Peyer's patch (tissue), 4 donors: ENCODE data around the gene CDCA3. TPM values are rescaled to one million over a fixed set of nuclear protein-coding genes. Genes with fewer than 3 reads are reported as not detected.
"Not testable (repeated sequence)": the region's sequence is repeated elsewhere in the genome, so short reads cannot be mapped to it uniquely, and the experiment has no call there.

Source experiments
- DNase-seq, 3 donors: peaks; one replicate each; pipeline ENCODE4 v3.0.0-alpha.2; 2017 to 2019
- H3K27ac ChIP-seq, 4 donors: fragments of 200-600 bp; sonication (generic); one replicate each; pipeline ENCODE4 v1.5.1; 2016 to 2019
- H3K27me3 ChIP-seq, 2 donors: fragments of 200-600 bp; sonication (generic); one replicate each; pipeline ENCODE4 v1.5.1; 2019
- H3K36me3 ChIP-seq, 3 donors: fragments of 200-600 bp; sonication (generic); one replicate each; pipeline ENCODE4 v1.5.1; 2016 to 2019
- H3K4me1 ChIP-seq, 4 donors: fragments of 200-600 bp; sonication (generic); one replicate each; pipeline ENCODE4 v1.5.1; 2016 to 2019
- H3K4me3 ChIP-seq, 4 donors: fragments of 200-600 bp; sonication (generic); 1 replicate in 3 of 4; 2 replicates in 1 of 4; pipeline ENCODE4 v1.5.1; 2016 to 2019; ENCODE audit warnings: mild to moderate bottlenecking in 1 of 4
- H3K9me3 ChIP-seq, 4 donors: fragments of 200-600 bp; sonication (generic); one replicate each; pipeline ENCODE4 v1.5.1; 2016 to 2019; ENCODE audit warnings: mild to moderate bottlenecking in 1 of 4
- CTCF ChIP-seq, 6 experiments: fragments of 450-650 bp in 4 of 6; fragments of 200-600 bp in 2 of 6; sonication (generic) in 1 of 6; IDR thresholded peaks; one replicate each; pipeline ENCODE4 v1.5.1; 2017 to 2019; ENCODE audit warnings: antibody characterized with exemption in 6 of 6, mild to moderate bottlenecking in 3 of 6, moderate library complexity in 1 of 6
- POLR2A ChIP-seq, 2 donors: fragments of 450-650 bp; IDR thresholded peaks; one replicate each; pipeline ENCODE4 v1.5.1; 2017; ENCODE audit warnings: antibody characterized with exemption in 2 of 2, mild to moderate bottlenecking in 2 of 2, moderate library complexity in 2 of 2
- total RNA-seq, 4 donors: library from RNA; depleted of rRNA; stranded (reverse); fragments of >200 nt; gene quantifications; one replicate each; pipeline ENCODE4 v1.1.0, GENCODE V29; 2016

CDCA3 gene
- total RNA-seq, 4 donors from 2014 or later: 44.2 to 51.2 (median 46.3) TPM

GRCh38 chr12:6884539-6884938 is 33.5 kb upstream of the CDCA3 start:
- H3K36me3 ChIP-seq: peaks cover 0 to 12% (median 0%) of the 10 kb centered on the region in 3 donors
- peaks cover 0 to 4% (median 2%) of the 10 kb centered on the region in 4 donors for H3K4me1 ChIP-seq
- H3K27me3 ChIP-seq: no peaks in the 10 kb centered on the region
- TF ChIP-seq POLR2A (IDR thresholded peaks at IDR 0.05): no peak
- TF ChIP-seq CTCF (IDR thresholded peaks at IDR 0.05): no peak
- H3K9me3 ChIP-seq: no peaks in the 10 kb centered on the region
- H3K4me3 ChIP-seq: no peak overlapping the region
- no peak for DNase-seq
- H3K27ac ChIP-seq: no peak overlapping the region

DNA sequence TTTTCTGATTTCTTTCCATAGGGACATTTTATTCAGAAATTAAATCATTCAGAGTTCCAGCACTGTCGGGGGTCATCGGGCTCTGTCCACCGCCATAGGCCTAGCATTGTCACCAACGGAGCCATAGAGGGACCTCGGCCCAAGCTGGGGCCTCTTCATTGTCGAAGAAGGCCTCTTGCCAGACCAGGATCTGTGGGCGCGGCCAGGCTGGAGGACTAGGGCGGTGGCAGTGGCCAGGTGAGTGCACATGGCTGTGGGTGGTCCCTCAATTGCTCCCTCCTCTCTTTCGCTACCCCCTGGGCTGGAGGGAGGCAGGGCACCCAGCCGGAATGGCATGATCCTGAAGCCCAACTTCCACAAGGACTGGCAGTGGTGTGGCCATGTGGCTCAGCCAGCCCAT is 32.6 kb upstream of the CDCA3 start:
- H3K27ac ChIP-seq: no peak overlapping the region
- no peak for TF ChIP-seq CTCF (IDR thresholded peaks at IDR 0.05)
- no peak for TF ChIP-seq POLR2A (IDR thresholded peaks at IDR 0.05)

GRCh38 chr12:6883252-6883651 is 32.2 kb upstream of the CDCA3 start:
- Histone ChIP-seq H3K27ac (no peak overlapping the region), H3K4me1 (peaks cover 0 to 4% (median 2%) of the 10 kb centered on the region in 4 donors), H3K27me3 (no peaks in the 10 kb centered on the region), H3K9me3 (no peaks in the 10 kb centered on the region), H3K4me3 (no peak overlapping the region), H3K36me3 (peaks cover 0 to 12% (median 0%) of the 10 kb centered on the region in 3 donors)
- DNase-seq: no peak
- TF ChIP-seq POLR2A (IDR thresholded peaks at IDR 0.05) (no peak), CTCF (IDR thresholded peaks at IDR 0.05) (no peak)

More for the DNA sequence above, 32.6 kb upstream of the CDCA3 start:
- Histone ChIP-seq H3K4me3 (no peak overlapping the region), H3K27me3 (no peaks in the 10 kb centered on the region), H3K36me3 (peaks cover 0 to 12% (median 0%) of the 10 kb centered on the region in 3 donors), H3K4me1 (peaks cover 0 to 4% (median 2%) of the 10 kb centered on the region in 4 donors), H3K9me3 (no peaks in the 10 kb centered on the region)
- DNase-seq: no peak

- H3K4me3 ChIP-seq, DNase-seq, H3K9me3 ChIP-seq, H3K27me3 ChIP-seq, H3K4me1 ChIP-seq, H3K27ac ChIP-seq: not testable (repeated sequence)
- peaks cover 0 to 12% (median 0%) of the 10 kb centered on the region in 3 donors for H3K36me3 ChIP-seq
Observed at GRCh38 chr12:6879824-6880223, 28.7 kb upstream of the CDCA3 start.

- Histone ChIP-seq H3K4me3 (peak overlapping the region; percentile 63 to 79 (median 75)), H3K4me1 (peaks cover 0 to 43% (median 16%) of the 10 kb centered on the region in 4 donors), H3K27ac (peak overlapping the region; percentile 77 to 86 (median 82)), H3K36me3 (peaks cover 0 to 21% (median 0%) of the 10 kb centered on the region in 3 donors)
- DNase-seq, H3K9me3 ChIP-seq, H3K27me3 ChIP-seq: not testable (repeated sequence)
Observed at GRCh38 chr12:6874015-6874368, 22.9 kb upstream of the CDCA3 start.

DNA sequence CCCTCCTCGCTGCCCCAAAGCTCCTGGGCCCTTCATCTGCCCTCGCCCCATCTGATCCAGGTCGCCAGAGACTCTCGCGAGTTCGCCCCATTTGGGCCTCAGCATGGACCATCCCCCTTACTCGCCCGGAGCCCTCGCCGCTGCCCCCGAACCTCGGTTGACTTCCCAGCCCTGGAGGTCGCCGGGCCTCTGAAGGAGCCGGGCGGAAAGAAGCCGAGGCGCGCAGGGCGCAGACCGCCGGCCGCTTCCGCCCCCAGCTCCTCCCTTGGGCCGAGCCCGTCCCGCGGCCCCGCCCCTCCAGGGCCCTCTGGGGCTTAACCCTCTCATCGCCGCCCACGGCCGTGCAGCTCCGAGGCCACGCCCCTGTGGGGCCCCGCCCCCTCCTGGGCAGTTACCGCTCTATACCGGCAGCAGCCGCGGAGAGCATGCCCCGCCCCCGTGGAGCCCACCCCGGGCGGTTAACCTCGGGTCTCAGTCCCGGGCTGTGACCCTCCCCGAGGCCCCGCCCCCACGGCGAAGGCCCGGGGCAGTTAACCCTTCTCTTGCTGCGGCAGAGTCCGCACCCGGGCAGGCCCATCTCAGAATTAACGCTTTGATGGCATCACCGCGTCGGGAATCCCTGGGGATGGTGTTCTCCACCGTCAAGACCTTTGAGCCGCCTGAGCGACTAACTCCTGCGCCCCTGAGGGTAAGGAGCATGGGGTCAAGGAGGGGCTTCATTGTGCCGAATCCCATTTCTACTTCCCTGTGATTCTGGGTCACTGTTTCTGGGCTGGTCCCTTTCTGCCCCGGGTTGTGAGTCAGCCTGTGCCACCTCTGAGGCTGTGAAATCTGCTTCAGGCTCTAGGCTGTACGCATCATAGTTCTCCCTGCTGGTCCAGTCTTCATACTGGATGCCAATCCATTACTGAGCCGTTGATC is 22.3 kb upstream of the CDCA3 start, which contains the start of gene SPSB2:
TSS of gene SPSB2 (minus strand) at position 210 of the 921 bp plus-strand sequence. CDS start 402 bp downstream, outside the sequence.
- DNase-seq: peak; percentile 98 to 99 (median 99)
- H3K36me3 ChIP-seq: peaks cover 0 to 24% (median 0%) of the 10 kb centered on the region in 3 donors
- peak within 1 kb of the TSS; percentile 77 to 86 (median 82) for H3K27ac ChIP-seq
- peak within 1 kb of the TSS; percentile 63 to 79 (median 75) for H3K4me3 ChIP-seq
- peaks cover 0 to 50% (median 22%) of the 10 kb centered on the region in 4 donors for H3K4me1 ChIP-seq
- H3K9me3 ChIP-seq: no peaks in the 10 kb centered on the region
- TF ChIP-seq POLR2A (IDR thresholded peaks at IDR 0.05) (peak; percentile 67 to 79), CTCF (IDR thresholded peaks at IDR 0.05) (peak in 2 of 6 experiments; percentile 13 to 23)
- no peaks in the 10 kb centered on the region for H3K27me3 ChIP-seq
